ENCODE results near the gene HHLA2.

GRCh38 chr3:108410531-108410984 is 114.2 kb downstream of the HHLA2 start:
- TF ChIP-seq, protein P1, sequence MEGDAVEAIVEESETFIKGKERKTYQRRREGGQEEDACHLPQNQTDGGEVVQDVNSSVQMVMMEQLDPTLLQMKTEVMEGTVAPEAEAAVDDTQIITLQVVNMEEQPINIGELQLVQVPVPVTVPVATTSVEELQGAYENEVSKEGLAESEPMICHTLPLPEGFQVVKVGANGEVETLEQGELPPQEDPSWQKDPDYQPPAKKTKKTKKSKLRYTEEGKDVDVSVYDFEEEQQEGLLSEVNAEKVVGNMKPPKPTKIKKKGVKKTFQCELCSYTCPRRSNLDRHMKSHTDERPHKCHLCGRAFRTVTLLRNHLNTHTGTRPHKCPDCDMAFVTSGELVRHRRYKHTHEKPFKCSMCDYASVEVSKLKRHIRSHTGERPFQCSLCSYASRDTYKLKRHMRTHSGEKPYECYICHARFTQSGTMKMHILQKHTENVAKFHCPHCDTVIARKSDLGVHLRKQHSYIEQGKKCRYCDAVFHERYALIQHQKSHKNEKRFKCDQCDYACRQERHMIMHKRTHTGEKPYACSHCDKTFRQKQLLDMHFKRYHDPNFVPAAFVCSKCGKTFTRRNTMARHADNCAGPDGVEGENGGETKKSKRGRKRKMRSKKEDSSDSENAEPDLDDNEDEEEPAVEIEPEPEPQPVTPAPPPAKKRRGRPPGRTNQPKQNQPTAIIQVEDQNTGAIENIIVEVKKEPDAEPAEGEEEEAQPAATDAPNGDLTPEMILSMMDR (conservative IDR thresholded peaks at IDR 0.05; ENCODE audit: low read depth in 2 of 2): no peak
- TF ChIP-seq, protein P2, sequence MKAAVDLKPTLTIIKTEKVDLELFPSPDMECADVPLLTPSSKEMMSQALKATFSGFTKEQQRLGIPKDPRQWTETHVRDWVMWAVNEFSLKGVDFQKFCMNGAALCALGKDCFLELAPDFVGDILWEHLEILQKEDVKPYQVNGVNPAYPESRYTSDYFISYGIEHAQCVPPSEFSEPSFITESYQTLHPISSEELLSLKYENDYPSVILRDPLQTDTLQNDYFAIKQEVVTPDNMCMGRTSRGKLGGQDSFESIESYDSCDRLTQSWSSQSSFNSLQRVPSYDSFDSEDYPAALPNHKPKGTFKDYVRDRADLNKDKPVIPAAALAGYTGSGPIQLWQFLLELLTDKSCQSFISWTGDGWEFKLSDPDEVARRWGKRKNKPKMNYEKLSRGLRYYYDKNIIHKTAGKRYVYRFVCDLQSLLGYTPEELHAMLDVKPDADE (IDR thresholded peaks at IDR 0.05): no peak
- TF ChIP-seq CREB1 (CRISPR knock-in tag; IDR thresholded peaks at IDR 0.05; ENCODE audit: low read depth) (no peak), EZH2 (IDR thresholded peaks at IDR 0.05; ENCODE audit: low read depth, unreplicated experiment) (no peak), NANOG (IDR thresholded peaks at IDR 0.05; ENCODE audit: borderline replicate concordance) (no peak), EZH2phosphoT487 (IDR thresholded peaks at IDR 0.05; ENCODE audit: unreplicated experiment) (no peak), POLR2AphosphoS5 (IDR thresholded peaks at IDR 0.05; ENCODE audit: low read depth) (no peak)
- TF ChIP-seq, protein P3, sequence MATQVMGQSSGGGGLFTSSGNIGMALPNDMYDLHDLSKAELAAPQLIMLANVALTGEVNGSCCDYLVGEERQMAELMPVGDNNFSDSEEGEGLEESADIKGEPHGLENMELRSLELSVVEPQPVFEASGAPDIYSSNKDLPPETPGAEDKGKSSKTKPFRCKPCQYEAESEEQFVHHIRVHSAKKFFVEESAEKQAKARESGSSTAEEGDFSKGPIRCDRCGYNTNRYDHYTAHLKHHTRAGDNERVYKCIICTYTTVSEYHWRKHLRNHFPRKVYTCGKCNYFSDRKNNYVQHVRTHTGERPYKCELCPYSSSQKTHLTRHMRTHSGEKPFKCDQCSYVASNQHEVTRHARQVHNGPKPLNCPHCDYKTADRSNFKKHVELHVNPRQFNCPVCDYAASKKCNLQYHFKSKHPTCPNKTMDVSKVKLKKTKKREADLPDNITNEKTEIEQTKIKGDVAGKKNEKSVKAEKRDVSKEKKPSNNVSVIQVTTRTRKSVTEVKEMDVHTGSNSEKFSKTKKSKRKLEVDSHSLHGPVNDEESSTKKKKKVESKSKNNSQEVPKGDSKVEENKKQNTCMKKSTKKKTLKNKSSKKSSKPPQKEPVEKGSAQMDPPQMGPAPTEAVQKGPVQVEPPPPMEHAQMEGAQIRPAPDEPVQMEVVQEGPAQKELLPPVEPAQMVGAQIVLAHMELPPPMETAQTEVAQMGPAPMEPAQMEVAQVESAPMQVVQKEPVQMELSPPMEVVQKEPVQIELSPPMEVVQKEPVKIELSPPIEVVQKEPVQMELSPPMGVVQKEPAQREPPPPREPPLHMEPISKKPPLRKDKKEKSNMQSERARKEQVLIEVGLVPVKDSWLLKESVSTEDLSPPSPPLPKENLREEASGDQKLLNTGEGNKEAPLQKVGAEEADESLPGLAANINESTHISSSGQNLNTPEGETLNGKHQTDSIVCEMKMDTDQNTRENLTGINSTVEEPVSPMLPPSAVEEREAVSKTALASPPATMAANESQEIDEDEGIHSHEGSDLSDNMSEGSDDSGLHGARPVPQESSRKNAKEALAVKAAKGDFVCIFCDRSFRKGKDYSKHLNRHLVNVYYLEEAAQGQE (IDR thresholded peaks at IDR 0.05; ENCODE audit: unreplicated experiment): no peak
- TF ChIP-seq, protein P4, sequence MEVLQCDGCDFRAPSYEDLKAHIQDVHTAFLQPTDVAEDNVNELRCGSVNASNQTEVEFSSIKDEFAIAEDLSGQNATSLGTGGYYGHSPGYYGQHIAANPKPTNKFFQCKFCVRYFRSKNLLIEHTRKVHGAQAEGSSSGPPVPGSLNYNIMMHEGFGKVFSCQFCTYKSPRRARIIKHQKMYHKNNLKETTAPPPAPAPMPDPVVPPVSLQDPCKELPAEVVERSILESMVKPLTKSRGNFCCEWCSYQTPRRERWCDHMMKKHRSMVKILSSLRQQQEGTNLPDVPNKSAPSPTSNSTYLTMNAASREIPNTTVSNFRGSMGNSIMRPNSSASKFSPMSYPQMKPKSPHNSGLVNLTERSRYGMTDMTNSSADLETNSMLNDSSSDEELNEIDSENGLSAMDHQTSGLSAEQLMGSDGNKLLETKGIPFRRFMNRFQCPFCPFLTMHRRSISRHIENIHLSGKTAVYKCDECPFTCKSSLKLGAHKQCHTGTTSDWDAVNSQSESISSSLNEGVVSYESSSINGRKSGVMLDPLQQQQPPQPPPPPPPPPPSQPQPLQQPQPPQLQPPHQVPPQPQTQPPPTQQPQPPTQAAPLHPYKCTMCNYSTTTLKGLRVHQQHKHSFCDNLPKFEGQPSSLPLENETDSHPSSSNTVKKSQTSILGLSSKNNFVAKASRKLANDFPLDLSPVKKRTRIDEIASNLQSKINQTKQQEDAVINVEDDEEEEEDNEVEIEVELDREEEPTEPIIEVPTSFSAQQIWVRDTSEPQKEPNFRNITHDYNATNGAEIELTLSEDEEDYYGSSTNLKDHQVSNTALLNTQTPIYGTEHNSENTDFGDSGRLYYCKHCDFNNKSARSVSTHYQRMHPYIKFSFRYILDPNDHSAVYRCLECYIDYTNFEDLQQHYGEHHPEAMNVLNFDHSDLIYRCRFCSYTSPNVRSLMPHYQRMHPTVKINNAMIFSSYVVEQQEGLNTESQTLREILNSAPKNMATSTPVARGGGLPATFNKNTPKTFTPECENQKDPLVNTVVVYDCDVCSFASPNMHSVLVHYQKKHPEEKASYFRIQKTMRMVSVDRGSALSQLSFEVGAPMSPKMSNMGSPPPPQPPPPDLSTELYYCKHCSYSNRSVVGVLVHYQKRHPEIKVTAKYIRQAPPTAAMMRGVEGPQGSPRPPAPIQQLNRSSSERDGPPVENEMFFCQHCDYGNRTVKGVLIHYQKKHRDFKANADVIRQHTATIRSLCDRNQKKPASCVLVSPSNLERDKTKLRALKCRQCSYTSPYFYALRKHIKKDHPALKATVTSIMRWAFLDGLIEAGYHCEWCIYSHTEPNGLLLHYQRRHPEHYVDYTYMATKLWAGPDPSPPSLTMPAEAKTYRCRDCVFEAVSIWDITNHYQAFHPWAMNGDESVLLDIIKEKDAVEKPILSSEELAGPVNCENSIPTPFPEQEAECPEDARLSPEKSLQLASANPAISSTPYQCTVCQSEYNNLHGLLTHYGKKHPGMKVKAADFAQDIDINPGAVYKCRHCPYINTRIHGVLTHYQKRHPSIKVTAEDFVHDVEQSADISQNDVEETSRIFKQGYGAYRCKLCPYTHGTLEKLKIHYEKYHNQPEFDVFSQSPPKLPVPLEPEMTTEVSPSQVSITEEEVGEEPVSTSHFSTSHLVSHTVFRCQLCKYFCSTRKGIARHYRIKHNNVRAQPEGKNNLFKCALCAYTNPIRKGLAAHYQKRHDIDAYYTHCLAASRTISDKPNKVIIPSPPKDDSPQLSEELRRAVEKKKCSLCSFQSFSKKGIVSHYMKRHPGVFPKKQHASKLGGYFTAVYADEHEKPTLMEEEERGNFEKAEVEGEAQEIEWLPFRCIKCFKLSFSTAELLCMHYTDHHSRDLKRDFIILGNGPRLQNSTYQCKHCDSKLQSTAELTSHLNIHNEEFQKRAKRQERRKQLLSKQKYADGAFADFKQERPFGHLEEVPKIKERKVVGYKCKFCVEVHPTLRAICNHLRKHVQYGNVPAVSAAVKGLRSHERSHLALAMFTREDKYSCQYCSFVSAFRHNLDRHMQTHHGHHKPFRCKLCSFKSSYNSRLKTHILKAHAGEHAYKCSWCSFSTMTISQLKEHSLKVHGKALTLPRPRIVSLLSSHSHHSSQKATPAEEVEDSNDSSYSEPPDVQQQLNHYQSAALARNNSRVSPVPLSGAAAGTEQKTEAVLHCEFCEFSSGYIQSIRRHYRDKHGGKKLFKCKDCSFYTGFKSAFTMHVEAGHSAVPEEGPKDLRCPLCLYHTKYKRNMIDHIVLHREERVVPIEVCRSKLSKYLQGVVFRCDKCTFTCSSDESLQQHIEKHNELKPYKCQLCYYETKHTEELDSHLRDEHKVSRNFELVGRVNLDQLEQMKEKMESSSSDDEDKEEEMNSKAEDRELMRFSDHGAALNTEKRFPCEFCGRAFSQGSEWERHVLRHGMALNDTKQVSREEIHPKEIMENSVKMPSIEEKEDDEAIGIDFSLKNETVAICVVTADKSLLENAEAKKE (CRISPR knock-in tag; IDR thresholded peaks at IDR 0.05): no peak

All from GM23338 (cell line).